Epithelial cell of esophagus (primary cell): Measurements from ENCODE around the gene MRPL1.
A peak's percentile ranks its signal among the peaks of the same experiment; 100 is the strongest.

Experiments
- DNase-seq: peaks from one replicate; pipeline ENCODE4 v3.0.0; 2010; ENCODE audit warnings: low read depth
- H3K4me3 ChIP-seq: 2 replicates; pipeline ENCODE4 v1.5.1; 2011; ENCODE audit warnings: mild to moderate bottlenecking, low read length, control low read depth
- TF ChIP-seq, protein P1 (sequence below): IDR thresholded peaks from 2 replicates; pipeline ENCODE4 v1.5.1; 2011; ENCODE audit warnings: low read depth, mild to moderate bottlenecking, low read length, control low read depth, inconsistent platforms; ENCODE audit not compliant: insufficient read depth; ENCODE audit errors: missing control alignments

Gene MRPL1

DNA sequence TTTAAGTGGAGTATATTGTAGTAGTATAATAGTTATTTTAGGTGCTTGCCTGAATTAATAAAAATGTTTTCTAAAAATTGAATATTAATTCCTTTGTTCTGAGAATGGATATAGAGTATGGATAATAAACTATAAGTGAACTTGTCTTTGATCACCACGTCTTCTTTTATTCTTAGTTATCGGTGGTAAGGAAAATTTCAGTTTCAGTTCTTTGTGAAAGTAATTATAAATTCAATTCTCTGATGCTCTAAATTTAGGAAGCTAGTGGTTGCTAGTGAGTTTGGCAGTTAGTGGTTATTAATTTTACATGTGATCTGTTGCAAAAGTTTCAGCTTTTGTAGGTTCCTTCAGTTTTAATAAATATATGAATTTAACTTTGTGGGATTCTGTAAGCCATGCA lies 30.8 kb downstream of the MRPL1 start:
- TF ChIP-seq, protein P1, sequence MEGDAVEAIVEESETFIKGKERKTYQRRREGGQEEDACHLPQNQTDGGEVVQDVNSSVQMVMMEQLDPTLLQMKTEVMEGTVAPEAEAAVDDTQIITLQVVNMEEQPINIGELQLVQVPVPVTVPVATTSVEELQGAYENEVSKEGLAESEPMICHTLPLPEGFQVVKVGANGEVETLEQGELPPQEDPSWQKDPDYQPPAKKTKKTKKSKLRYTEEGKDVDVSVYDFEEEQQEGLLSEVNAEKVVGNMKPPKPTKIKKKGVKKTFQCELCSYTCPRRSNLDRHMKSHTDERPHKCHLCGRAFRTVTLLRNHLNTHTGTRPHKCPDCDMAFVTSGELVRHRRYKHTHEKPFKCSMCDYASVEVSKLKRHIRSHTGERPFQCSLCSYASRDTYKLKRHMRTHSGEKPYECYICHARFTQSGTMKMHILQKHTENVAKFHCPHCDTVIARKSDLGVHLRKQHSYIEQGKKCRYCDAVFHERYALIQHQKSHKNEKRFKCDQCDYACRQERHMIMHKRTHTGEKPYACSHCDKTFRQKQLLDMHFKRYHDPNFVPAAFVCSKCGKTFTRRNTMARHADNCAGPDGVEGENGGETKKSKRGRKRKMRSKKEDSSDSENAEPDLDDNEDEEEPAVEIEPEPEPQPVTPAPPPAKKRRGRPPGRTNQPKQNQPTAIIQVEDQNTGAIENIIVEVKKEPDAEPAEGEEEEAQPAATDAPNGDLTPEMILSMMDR, result no peak
- no peak for DNase-seq
- no peak overlapping the region for H3K4me3 ChIP-seq

DNA sequence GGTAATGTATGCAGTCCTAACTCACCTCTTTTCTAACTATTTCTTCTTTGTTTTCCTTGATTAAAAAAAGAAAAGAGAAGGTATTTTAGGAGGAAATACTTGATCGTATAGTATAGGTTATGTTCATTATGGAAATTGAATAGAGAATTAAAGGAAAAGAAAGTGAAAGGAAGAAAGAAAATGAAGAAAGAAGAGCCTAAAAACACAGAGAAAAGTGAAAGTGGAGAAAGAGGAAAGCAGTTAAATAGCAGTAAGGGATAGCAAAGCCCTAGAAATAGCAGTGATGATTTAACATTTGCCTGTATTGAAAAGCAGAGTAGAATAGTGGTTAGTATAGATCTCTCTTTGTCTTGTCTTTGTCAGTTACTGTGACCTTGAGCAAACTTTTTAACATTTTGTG lies 37.0 kb downstream of the MRPL1 start:
- H3K4me3 ChIP-seq, result no peak overlapping the region
- TF ChIP-seq, protein P1, result no peak
- DNase-seq, result no peak

DNA sequence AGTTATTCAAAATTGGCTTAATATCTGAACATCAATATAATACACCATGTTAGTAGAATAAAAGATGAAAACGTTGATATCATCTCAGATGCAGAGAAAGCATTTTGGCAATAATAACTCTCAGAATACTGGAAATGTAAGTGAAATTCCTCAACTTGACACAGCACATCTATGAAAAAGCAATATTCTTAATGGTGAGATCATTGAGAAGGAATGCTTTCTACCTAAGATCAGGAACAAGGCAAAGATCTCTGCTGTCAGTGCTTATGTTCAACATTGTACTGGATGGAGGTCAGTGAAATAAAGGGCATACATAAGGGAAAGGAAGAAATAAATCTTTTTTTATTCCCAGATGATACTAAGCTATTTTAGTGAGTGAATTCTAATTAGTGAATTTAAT lies 40.6 kb downstream of the MRPL1 start:
- H3K4me3 ChIP-seq, result no peak overlapping the region
- DNase-seq, result peak; percentile 51
- TF ChIP-seq, protein P1, result no peak

DNA sequence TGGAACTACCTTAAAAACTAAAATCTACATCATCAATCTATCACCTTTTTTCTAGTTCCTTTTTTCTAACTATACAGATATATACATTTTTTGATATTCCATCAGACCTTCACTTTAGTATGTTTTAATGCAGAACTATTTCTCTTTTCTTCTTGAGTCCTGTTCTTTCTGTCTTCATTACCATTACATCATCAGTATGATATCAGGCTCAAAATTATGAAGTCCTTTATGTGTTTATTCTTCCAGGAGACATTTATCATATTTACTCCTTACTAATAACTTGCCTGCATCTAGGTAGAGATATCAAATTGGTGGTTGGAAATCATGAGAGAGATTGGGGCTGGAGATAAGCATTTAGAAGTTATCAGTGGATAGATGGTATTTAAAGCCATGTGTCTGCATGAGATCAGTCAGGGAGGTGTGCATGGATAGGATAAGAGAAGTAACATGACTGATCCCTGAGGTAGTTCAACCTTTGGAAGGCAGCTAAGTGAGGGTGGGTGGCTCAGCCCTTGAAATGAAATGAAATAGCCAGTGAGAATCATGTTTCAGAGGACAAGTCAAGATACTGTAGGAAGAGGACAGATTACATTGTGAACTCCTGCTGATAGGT lies 43.1 kb downstream of the MRPL1 start:
- TF ChIP-seq, protein P1, result no peak
- DNase-seq, result no peak

DNA sequence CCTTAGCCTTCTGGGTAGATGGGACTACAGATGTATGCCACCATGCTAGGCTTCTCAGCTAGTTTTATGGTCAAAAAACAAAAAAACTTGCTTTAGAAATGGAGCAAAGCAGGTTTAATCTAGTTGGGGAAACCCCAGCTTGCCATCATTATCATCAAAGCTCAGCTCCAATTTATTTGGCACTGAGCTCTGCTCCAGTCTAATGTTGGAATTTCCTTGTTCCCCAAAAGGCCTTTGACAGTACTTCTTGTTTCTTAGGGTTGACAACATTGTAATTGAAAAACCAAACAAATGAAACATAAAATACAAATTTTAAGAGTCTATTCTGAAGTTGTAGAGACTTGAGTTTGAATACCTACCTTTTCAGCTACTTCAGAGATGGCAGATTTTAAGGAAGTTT lies 48.0 kb downstream of the MRPL1 start:
- no peak for DNase-seq
- no peak overlapping the region for H3K4me3 ChIP-seq
- TF ChIP-seq, protein P1, result no peak

More for the DNA sequence above, 43.1 kb downstream of the MRPL1 start:
- no peak overlapping the region for H3K4me3 ChIP-seq

DNA sequence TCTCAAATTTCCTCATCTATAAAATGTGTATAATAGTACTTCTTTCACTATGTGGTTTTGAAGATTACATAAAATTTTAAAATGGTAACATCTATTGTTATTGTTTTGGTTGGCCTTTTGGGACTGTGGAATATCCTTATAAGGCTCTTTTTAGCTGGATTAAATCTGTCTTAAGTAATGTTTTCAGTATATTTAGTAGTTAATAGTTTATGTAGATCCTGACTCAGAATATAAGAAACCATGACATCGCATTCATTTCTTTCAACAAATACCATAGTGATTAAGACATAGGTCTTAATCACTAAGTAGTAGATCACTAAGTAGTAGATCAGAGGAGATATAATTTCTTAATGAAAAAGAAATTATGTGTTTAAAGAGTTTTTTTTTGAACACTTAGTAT lies 48.5 kb downstream of the MRPL1 start:
- TF ChIP-seq, protein P1, result no peak
- no peak overlapping the region for H3K4me3 ChIP-seq
- DNase-seq, result no peak

DNA sequence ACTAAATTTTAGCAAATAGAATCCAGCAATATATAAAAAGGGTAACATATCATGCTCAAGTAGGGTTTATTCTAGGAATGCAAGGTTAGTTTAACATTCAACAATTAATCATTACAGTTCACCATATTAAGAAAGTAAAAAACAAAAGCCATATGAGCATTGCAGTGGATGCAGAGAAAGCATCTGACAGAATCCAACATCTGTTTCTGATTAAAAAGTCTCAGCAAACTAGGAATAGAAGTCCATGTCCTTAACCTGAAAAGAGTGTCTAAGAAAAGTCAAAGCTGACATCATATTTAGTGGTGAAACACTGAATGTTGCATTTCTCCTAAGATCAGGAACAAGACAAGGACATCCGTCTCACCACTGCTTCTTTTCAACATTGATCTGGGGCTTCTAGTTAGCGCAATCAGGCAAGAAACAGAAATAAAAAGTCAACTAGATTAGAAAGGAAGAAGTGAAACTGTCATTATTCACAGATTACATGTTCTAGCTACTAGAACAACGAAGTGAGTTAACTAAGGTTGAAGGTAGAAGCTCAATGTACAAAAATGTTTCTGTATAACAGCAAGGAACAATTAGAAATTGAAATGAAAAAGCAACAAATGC lies 49.3 kb downstream of the MRPL1 start:
- DNase-seq, result no peak
- TF ChIP-seq, protein P1, result no peak
- no peak overlapping the region for H3K4me3 ChIP-seq
